Measurements from ENCODE around the gene KCNT2.
A peak's percentile ranks its signal among the peaks of the same experiment; 100 is the strongest.
"Not testable (repeated sequence)": the region's sequence is repeated elsewhere in the genome, so short reads cannot be mapped to it uniquely, and the experiment has no call there.

KCNT2 gene

GRCh38 chr1:196608390-196609369, at the start of gene KCNT2:
KCNT2 (minus strand) TSS chr1:196608440; CDS start chr1:196608309, 131 bp downstream.
- peak; percentile 90 for DNase-seq

DNA sequence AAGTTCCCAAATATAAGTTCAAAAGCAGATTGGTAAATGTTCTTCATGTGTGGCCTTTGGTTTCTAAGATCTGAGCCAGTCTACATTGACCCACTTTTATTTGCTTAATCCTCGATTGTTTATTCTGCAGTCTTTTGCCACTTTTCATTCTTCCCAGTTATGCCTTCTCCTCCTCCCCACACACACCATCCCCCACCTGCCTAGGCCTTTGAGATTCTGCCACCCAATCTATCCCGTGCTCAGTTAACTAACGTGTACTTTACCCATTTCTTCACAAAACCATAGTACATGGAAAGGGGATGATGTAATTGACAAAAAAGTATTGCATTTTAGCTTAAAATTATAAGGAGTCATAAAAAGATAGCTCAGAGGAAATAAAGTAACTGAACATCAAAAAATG, 47.3 kb upstream of the KCNT2 start:
- no peak for DNase-seq

GRCh38 chr1:196655071-196655470, 46.8 kb upstream of the KCNT2 start:
- DNase-seq: no peak

- DNase-seq: no peak
Observed at GRCh38 chr1:196654271-196654670, 46.0 kb upstream of the KCNT2 start.

DNA sequence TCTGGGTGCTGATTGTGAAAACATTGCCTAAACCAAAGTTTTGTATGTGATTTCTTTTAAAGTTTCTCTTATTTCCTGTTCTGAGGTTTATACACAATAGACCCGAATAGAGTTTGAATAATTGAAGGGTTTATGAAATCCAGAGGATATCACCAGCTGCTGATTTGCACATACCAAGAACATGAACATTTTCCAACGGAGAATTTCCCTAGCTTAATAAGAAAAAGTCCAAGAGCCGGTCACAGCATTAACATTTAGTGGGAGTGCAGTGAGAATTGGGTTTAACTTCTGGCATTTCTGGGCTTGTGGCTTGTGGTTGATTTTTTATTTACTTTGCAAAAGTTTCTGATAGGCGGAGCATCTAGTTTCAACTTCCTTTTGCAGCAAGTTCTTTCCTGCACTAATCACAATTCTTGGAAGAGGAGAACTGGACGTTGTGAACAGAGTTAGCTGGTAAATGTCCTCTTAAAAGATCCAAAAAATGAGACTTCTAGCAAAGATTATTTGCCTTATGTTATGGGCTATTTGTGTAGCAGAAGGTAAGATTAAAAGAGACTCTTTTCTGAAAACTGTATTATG, 43.5 kb upstream of the KCNT2 start, which contains the start of gene CFH:
TSS of gene CFH (plus strand) at position 407 of the 579 bp plus-strand sequence. CDS start at position 482, 75 bp downstream.
- DNase-seq: no peak

DNA sequence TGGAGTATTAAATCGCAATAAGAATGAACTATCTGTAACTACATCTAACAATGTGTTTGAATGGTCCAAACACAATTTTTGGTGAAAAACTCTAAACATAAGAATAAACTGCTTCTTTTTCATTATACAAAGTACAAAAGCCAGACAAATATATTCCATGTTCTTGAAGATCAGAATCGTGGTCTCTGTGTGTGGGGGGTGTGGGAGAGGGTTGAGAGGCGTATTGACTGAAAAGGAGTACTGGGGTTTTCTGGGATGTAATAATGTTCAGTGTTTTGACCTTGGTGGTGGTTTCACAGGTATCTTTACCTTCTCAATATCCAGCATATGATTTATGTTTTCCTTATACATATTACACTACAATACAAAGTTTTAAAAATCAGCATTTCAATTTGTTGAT, 42.8 kb upstream of the KCNT2 start:
- DNase-seq: no peak

DNA sequence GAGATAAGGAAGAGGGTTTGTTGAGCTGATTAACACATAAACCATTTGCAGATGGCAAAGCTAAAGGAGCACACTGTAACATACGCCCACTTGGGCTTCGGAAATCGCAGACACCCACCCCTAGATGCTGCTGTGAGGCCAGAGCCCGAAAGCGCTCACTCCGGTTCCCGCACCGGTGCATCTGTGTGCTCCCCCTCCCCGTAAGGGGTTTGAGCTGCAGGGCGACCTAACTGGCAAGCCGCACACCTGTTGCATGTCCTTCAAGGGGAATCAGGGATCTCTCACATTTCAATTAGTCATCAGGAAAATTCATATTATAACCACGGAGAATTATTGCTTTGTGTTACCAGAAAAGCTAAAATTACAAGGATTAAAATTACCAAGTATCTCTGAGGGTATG, 42.2 kb upstream of the KCNT2 start:
- DNase-seq: no peak

DNA sequence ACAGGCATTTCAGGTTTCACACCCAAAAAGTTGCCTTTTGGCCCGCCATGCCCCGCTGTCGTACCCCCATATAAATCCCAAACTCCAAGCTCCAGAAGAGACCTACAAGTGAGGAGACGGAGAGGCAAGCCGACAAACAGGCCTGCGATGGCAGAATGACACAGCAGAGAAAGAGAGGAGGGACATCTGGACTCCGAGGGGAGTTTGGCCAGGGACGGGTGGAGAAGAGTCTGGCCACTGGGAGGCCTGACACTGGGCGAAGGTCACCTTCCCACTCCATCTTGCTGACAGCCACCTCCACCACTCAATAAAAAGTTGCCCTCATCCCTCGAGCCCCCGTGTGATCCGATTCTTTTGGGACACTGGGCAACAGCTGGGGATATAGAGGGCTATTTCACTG, 41.8 kb upstream of the KCNT2 start:
- DNase-seq: no peak

GRCh38 chr1:196640976-196641375, 32.7 kb upstream of the KCNT2 start:
- DNase-seq: no peak

DNA sequence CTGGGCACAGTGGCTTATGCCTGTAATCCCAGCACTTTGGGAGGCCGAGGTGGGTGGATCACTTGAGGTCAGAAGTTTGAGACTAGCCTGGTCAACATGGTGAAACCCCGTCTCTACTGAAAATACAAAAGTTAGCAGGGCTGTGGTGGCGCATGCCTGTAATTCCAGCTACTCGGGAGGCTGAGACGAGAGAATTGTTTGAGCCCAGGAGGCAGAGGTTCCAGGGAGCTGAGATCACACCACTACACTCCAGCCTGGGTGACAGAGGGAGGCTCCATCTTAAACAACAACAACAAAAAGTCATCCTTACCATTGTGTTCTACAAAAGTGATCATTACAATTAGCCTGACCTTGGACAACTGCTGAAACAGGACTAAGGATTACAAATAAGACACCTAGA, 31.1 kb upstream of the KCNT2 start:
- not testable (repeated sequence) for DNase-seq

- DNase-seq: no peak
Observed at GRCh38 chr1:196638466-196638865, 30.2 kb upstream of the KCNT2 start.

- DNase-seq: no peak
Observed at GRCh38 chr1:196637606-196638005, 29.4 kb upstream of the KCNT2 start.

GRCh38 chr1:196628838-196629237, 20.6 kb upstream of the KCNT2 start:
- DNase-seq: no peak

GRCh38 chr1:196623079-196623478, 14.8 kb upstream of the KCNT2 start:
- DNase-seq: no peak

DNA sequence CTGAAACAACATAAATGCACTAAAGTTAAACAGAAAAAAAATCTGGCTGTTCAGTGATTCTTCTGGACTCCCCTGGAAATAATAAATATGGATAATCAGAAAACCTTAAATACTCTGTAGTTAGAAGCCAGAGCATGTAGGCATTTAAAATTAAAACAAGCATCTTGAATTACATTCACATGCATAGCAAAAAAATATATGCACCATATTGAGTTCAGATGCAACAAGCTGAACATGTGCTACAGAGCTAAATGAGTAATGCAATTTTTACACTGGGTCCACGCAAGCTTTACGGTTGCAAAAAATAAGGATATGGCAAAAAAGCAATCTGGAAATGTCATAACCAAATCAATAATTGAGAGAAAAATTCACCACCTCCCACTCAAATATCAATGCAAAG, 11.5 kb upstream of the KCNT2 start:
- DNase-seq: no peak

- no peak for DNase-seq
Observed at GRCh38 chr1:196611873-196612272, 3.6 kb upstream of the KCNT2 start.

GRCh38 chr1:196609370-196609737, 1.1 kb upstream of the KCNT2 start:
- DNase-seq: no peak

GRCh38 chr1:196607981-196608380, 259 bp downstream of the KCNT2 start:
- DNase-seq: peak; percentile 40

GRCh38 chr1:196603651-196604050, 4.6 kb downstream of the KCNT2 start:
- DNase-seq: no peak

GRCh38 chr1:196598942-196599748, 9.1 kb downstream of the KCNT2 start:
- no peak for DNase-seq

- DNase-seq: no peak
Observed at GRCh38 chr1:196594700-196595099, 13.5 kb downstream of the KCNT2 start.

DNA sequence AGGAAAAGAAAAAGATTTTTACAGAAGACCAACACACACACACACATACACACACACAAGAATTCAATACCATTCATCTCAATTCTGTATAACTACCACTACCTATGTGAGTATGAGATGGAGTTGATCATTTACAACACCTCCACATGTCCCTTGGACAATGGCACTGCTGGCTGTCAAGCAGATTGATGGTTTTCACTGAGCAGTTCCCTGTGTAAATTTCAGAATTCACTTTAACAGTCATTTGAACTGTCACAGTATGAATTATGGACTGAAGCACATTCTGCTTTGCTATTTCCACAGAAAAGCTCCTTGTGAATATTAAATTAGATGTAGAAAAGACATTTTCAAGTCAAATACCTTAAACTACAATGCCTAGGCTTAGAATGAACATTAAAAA, 14.3 kb downstream of the KCNT2 start:
- no peak for DNase-seq

DNA sequence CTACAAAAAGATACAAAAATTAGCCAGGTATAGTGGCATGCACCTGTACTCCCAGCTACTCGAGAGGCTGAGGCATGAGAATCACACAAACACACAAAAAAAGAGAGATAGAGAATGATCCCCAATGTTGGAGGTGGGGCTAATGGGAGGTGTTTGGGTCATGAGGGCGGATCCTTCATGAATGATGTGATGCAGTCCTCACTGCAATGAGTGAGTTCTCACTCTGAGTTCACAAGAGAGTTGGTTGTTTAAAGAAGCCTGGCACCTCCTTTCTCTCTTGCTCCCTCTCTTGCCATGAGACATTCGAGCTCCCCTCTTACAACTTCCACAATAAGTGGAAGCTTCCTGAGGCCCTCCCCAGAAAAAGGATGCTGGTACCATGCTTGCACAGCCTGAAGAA, 17.3 kb downstream of the KCNT2 start:
- no peak for DNase-seq
